ENCODE measurements around the gene CLTB. TPM values are rescaled to one million over a fixed set of nuclear protein-coding genes. Genes with fewer than 3 reads are reported as not detected.

CLTB gene
- total and polyA plus RNA-seq, 2 of the 4 experiments (the other 2 are of a cell fraction), result 87.6 to 99.9 TPM

DNA sequence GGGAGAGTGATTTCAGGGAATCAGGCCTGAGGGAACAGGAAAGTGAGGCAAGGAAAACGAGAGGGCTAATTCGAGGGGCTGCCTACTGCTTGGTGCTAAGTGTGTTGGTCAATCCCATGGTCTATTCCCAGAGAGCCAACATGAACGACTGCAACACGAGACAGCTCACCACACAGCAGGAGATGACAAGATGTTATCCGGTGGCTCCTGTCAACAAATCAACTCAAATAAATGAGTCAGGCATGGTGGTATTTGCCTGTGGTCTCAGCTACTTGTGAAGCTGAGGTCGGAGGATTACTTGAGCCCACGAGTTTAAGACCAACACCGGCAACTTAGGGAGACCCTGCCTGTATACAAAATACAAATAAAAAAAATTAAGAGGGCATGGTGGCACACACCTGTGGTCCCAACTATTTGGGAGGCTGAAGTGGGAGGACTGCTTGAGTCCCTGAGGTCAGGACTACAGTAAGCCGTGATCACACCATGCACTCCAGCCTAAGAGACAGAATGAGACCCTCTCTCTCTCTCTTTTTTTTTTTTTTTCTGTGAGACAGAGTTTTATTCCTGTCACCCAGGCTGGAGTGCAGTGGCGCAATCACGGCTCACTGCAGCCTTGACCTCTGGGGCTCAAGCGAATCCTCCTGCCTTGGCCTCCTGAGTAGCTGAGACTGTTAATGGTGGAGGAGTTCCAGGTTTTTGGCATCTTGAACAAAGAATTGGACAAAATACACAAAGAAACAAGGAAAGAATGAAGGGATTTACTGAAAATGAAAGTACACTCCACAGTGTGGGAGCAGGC lies 22.8 kb upstream of the CLTB start:
- Histone ChIP-seq H2BK120ac (ENCODE audit: low read depth, low read length) (0 out of 2 replicates have a peak overlapping the region, but pooled peaks have one; percentile 18), H3K56ac (ENCODE audit: extremely low read depth, insufficient read depth, low read length) (no peak overlapping the region), H2BK20ac (ENCODE audit: low read depth, low read length) (no peak overlapping the region), H3K4me2 (ENCODE audit: low read depth, low read length) (no peak overlapping the region), H3K18ac (ENCODE audit: low read depth, low read length) (no peak overlapping the region), H3K14ac (replicated peaks; ENCODE audit: low read depth, low read length) (no peak overlapping the region; the same call in 1 of the 2 replicates), H2BK5ac (ENCODE audit: low read depth, low read length, poor library complexity, severe bottlenecking) (no peak overlapping the region), H4K8ac (ENCODE audit: low read depth in 2 of 2, low read length in 2 of 2) (no peak overlapping the region), H3K79me1 (ENCODE audit: low read depth in 1 of 2, low read length in 2 of 2) (no peaks in the 10 kb centered on the region), H3K36me3 (ENCODE audit: control insufficient read depth, insufficient read depth, low read length) (no peaks in the 10 kb centered on the region), H2AK5ac (ENCODE audit: low read depth, low read length) (no peak overlapping the region; the same call in 1 of the 2 replicates), H4K20me1 (ENCODE audit: insufficient read depth, low read length) (no peaks in the 10 kb centered on the region), H3K9me3 (ENCODE audit: control insufficient read depth, insufficient read depth, low read length) (no peaks in the 10 kb centered on the region), H2AFZ (replicated peaks; ENCODE audit: low read length, poor library complexity) (peak overlapping the region; percentile 71), H4K91ac (ENCODE audit: insufficient read depth, low read depth, low read length) (no peak overlapping the region), H3K27ac (ENCODE audit: insufficient read depth, low read length) (no peak overlapping the region), H3K27me3 (ENCODE audit: control insufficient read depth, insufficient read depth, low read length) (no peaks in the 10 kb centered on the region; the same call in 1 of the 2 replicates), H2BK15ac (ENCODE audit: low read depth, low read length) (no peak overlapping the region), H3K23ac (ENCODE audit: low read depth, low read length) (no peak overlapping the region), H2AK9ac (replicated peaks; ENCODE audit: low read depth, low read length, poor library complexity) (no peak overlapping the region), H3K4me1 (ENCODE audit: control insufficient read depth, insufficient read depth, low read length) (peaks cover 5% of the 10 kb centered on the region), H3K9ac (ENCODE audit: low read depth, low read length) (no peak overlapping the region), H3K4ac (ENCODE audit: low read depth, low read length) (0 out of 2 replicates have a peak overlapping the region, but pooled peaks have one; percentile 42), H3K9me1 (ENCODE audit: insufficient read depth, low read length) (no peaks in the 10 kb centered on the region; the same call in 1 of the 2 replicates), H3K4me3 (ENCODE audit: insufficient read depth, low read depth, low read length) (no peak overlapping the region), H4K5ac (ENCODE audit: low read depth, low read length) (no peak overlapping the region)
- in situ Hi-C loops (cut with MboI; ENCODE audit: low sequenced_read_pairs) (no loop called here), dilution Hi-C loops (cut with HindIII; ENCODE audit: low sequenced_read_pairs, unreplicated experiment) (no loop called here), intact Hi-C loops (cut with micrococcal nuclease) (no loop called here)
- BruUV-seq (replicated peaks), result no TSS peak
- CTCF ChIA-PET, result interaction anchor here (0.7 to 1.0 kb wide), 3 partner anchors 9 to 136 kb away, joined by 3 to 10 read pairs (median 5); partner anchors contain the start of gene FAF2
- POLR2A ChIA-PET (ENCODE audit: unreplicated experiment), result interaction anchor here (0.6 kb wide), 1 partner anchor 68 kb away, joined by 7 read pairs; no protein-coding TSS in a partner anchor
- WGBS, 2 experiments (ENCODE audit: extremely low coverage in 2 of 2, insufficient read length in 1 of 2), result no CpG with 5 or more reads among the region's 12 CpGs
- ATAC-seq (ENCODE audit: low read depth), result peak; percentile 55
- DNase-seq, result peak; percentile 88
- TF ChIP-seq CHD1 (IDR thresholded peaks at IDR 0.05; ENCODE audit: low read depth, low read length), result no peak
- TF ChIP-seq, protein P1, sequence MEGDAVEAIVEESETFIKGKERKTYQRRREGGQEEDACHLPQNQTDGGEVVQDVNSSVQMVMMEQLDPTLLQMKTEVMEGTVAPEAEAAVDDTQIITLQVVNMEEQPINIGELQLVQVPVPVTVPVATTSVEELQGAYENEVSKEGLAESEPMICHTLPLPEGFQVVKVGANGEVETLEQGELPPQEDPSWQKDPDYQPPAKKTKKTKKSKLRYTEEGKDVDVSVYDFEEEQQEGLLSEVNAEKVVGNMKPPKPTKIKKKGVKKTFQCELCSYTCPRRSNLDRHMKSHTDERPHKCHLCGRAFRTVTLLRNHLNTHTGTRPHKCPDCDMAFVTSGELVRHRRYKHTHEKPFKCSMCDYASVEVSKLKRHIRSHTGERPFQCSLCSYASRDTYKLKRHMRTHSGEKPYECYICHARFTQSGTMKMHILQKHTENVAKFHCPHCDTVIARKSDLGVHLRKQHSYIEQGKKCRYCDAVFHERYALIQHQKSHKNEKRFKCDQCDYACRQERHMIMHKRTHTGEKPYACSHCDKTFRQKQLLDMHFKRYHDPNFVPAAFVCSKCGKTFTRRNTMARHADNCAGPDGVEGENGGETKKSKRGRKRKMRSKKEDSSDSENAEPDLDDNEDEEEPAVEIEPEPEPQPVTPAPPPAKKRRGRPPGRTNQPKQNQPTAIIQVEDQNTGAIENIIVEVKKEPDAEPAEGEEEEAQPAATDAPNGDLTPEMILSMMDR (conservative IDR thresholded peaks at IDR 0.05; ENCODE audit: low read depth, low read length), result no peak
- TF ChIP-seq FOS (IDR thresholded peaks at IDR 0.05; ENCODE audit: low read depth, low read length), result peak; percentile 53
- no peak for TF ChIP-seq NFE2L2 (IDR thresholded peaks at IDR 0.05; ENCODE audit: low read depth, low read length)
- TF ChIP-seq POLR2A (IDR thresholded peaks at IDR 0.05; ENCODE audit: low read depth, low read length), result no peak
- TF ChIP-seq, protein P2, sequence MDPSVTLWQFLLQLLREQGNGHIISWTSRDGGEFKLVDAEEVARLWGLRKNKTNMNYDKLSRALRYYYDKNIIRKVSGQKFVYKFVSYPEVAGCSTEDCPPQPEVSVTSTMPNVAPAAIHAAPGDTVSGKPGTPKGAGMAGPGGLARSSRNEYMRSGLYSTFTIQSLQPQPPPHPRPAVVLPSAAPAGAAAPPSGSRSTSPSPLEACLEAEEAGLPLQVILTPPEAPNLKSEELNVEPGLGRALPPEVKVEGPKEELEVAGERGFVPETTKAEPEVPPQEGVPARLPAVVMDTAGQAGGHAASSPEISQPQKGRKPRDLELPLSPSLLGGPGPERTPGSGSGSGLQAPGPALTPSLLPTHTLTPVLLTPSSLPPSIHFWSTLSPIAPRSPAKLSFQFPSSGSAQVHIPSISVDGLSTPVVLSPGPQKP (IDR thresholded peaks at IDR 0.05; ENCODE audit: borderline replicate concordance, low read depth, low read length), result no peak
- TF ChIP-seq MXI1 (IDR thresholded peaks at IDR 0.05; ENCODE audit: borderline replicate concordance, low read depth, low read length), result no peak
- no peak for TF ChIP-seq MAZ (IDR thresholded peaks at IDR 0.05; ENCODE audit: borderline replicate concordance, low read depth, low read length)
- TF ChIP-seq RCOR1 (IDR thresholded peaks at IDR 0.05; ENCODE audit: insufficient replicate concordance, low read length), result no peak
- no peak for TF ChIP-seq RFX5 (IDR thresholded peaks at IDR 0.05; ENCODE audit: low read depth, low read length)
- TF ChIP-seq RAD21 (IDR thresholded peaks at IDR 0.05; ENCODE audit: low read length), result no peak
- TF ChIP-seq CEBPB (IDR thresholded peaks at IDR 0.05; ENCODE audit: low read depth, low read length), result peak; percentile 32; the same call in 1 of the 2 replicates
- TF ChIP-seq, protein P3, sequence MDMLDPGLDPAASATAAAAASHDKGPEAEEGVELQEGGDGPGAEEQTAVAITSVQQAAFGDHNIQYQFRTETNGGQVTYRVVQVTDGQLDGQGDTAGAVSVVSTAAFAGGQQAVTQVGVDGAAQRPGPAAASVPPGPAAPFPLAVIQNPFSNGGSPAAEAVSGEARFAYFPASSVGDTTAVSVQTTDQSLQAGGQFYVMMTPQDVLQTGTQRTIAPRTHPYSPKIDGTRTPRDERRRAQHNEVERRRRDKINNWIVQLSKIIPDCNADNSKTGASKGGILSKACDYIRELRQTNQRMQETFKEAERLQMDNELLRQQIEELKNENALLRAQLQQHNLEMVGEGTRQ (IDR thresholded peaks at IDR 0.05; ENCODE audit: low read depth, low read length), result no peak
- TF ChIP-seq BHLHE40 (IDR thresholded peaks at IDR 0.05; ENCODE audit: low read depth, low read length), result peak; percentile 87

Measured in IMR-90 (cell line).